ENCODE measurements around the gene PLD2.

DNA sequence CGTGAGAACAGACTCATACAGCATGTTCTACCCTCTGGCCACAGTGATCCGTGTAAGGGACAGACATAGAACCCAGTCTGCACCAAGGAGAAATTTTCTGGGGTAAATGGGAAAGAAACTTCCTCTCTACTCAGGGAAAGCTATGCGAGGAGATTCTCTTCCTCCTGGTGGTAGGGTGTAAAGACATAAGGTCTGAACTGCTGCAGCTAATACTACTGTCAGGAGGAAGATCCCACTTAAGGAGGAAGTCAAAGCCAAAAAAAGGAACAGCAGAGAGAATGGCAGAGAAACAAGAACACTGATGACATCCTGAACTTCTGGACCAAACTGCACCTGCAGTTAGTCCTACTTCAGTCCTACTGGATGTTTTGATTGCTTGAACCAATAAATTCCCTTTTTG lies 42.4 kb upstream of the PLD2 start:
- TF ChIP-seq POLR2AphosphoS5 (IDR thresholded peaks at IDR 0.05) (no peak), POLR2A (IDR thresholded peaks at IDR 0.05) (no peak)
- TF ChIP-seq, protein P1, sequence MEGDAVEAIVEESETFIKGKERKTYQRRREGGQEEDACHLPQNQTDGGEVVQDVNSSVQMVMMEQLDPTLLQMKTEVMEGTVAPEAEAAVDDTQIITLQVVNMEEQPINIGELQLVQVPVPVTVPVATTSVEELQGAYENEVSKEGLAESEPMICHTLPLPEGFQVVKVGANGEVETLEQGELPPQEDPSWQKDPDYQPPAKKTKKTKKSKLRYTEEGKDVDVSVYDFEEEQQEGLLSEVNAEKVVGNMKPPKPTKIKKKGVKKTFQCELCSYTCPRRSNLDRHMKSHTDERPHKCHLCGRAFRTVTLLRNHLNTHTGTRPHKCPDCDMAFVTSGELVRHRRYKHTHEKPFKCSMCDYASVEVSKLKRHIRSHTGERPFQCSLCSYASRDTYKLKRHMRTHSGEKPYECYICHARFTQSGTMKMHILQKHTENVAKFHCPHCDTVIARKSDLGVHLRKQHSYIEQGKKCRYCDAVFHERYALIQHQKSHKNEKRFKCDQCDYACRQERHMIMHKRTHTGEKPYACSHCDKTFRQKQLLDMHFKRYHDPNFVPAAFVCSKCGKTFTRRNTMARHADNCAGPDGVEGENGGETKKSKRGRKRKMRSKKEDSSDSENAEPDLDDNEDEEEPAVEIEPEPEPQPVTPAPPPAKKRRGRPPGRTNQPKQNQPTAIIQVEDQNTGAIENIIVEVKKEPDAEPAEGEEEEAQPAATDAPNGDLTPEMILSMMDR (IDR thresholded peaks at IDR 0.05), result no peak
